Endothelial cell of umbilical vein (primary cell): Measurements from ENCODE around the gene GUCY1A1.

Experiments
- EZH2 ChIP-seq: IDR thresholded peaks from 2 replicates; pipeline ENCODE4 v1.6.1; 2012; ENCODE audit warnings: borderline replicate concordance, low read depth, mild to moderate bottlenecking, moderate library complexity, low read length, inconsistent platforms; ENCODE audit not compliant: severe bottlenecking
- FOS ChIP-seq: IDR thresholded peaks from 2 replicates; pipeline ENCODE4 v1.6.1; 2011; ENCODE audit warnings: mild to moderate bottlenecking, low read length, moderate library complexity, borderline replicate concordance; ENCODE audit not compliant: insufficient read depth
- GATA2 ChIP-seq: IDR thresholded peaks from 2 replicates; pipeline ENCODE4 v1.7.0; 2011; ENCODE audit warnings: low read depth, mild to moderate bottlenecking, moderate library complexity, mixed read lengths, low read length; ENCODE audit not compliant: insufficient read length, insufficient read depth
- JUN ChIP-seq: IDR thresholded peaks from 2 replicates; pipeline ENCODE4 v1.6.1; 2011; ENCODE audit warnings: borderline replicate concordance, low read depth; ENCODE audit not compliant: insufficient read length, insufficient read depth
- MYC ChIP-seq: IDR thresholded peaks from one replicate; pipeline ENCODE4 v1.6.1; 2011; ENCODE audit warnings: mild to moderate bottlenecking, low read depth, low read length
- POLR2A ChIP-seq: IDR thresholded peaks from 2 replicates; pipeline ENCODE4 v1.6.1; 2012; ENCODE audit warnings: low read depth, mild to moderate bottlenecking, control low read depth, low read length
- POLR2AphosphoS5 ChIP-seq: IDR thresholded peaks from 2 replicates; pipeline ENCODE4 v1.6.1; 2012; ENCODE audit warnings: low read depth, mild to moderate bottlenecking, control low read depth, low read length, moderate library complexity; ENCODE audit not compliant: insufficient read depth
- TF ChIP-seq, protein P1 (sequence below): IDR thresholded peaks from 2 replicates; pipeline ENCODE4 v1.6.1; 2011; ENCODE audit not compliant: insufficient read depth, insufficient read length
- TF ChIP-seq, protein P2 (sequence below), 2 donors: IDR thresholded peaks; 1 replicate in 1 of 2; 2 replicates in 1 of 2; pipeline ENCODE4 v1.5.1; 2011; ENCODE audit warnings: low read length in 2 of 2, mild to moderate bottlenecking in 2 of 2, moderate library complexity in 2 of 2, control low read depth in 1 of 2, inconsistent platforms in 1 of 2, low read depth in 1 of 2; ENCODE audit not compliant: insufficient read depth in 1 of 2; ENCODE audit errors: extremely low read depth in 1 of 2

DNA sequence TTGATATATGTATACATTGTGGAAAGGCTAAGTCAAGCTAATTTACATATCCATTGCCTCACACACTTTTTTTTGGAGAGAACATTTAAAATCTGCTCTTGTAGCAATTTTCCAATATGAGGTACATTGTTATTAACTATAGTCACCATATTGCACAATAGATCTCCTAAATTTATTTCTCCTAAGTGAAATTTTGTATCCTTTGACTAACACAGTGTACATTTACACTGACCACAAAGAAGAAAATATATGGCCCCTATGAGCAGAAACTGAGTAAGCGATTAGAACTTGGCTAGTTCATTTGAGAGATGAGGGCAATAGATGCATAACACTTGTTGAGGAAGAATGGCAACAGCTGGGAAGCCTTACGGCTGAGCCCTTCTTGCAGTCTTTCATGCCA lies 71.9 kb downstream of the GUCY1A1 start:
- TF ChIP-seq, protein P1, sequence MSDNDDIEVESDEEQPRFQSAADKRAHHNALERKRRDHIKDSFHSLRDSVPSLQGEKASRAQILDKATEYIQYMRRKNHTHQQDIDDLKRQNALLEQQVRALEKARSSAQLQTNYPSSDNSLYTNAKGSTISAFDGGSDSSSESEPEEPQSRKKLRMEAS: no peak
- TF ChIP-seq, protein P2, sequence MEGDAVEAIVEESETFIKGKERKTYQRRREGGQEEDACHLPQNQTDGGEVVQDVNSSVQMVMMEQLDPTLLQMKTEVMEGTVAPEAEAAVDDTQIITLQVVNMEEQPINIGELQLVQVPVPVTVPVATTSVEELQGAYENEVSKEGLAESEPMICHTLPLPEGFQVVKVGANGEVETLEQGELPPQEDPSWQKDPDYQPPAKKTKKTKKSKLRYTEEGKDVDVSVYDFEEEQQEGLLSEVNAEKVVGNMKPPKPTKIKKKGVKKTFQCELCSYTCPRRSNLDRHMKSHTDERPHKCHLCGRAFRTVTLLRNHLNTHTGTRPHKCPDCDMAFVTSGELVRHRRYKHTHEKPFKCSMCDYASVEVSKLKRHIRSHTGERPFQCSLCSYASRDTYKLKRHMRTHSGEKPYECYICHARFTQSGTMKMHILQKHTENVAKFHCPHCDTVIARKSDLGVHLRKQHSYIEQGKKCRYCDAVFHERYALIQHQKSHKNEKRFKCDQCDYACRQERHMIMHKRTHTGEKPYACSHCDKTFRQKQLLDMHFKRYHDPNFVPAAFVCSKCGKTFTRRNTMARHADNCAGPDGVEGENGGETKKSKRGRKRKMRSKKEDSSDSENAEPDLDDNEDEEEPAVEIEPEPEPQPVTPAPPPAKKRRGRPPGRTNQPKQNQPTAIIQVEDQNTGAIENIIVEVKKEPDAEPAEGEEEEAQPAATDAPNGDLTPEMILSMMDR (IDR thresholded peaks at IDR 0.05; ENCODE audit: extremely low read depth in 1 of 2, insufficient read depth in 1 of 2, low read depth in 1 of 2, low read length in 2 of 2): no peak
- TF ChIP-seq JUN: no peak
- TF ChIP-seq EZH2: no peak
- no peak for TF ChIP-seq POLR2AphosphoS5
- TF ChIP-seq POLR2A: no peak
- TF ChIP-seq FOS: no peak
- TF ChIP-seq MYC: no peak
- no peak for TF ChIP-seq GATA2
